K562 (cell line): ENCODE data around the gene IL1B. TPM values are rescaled to one million over a fixed set of nuclear protein-coding genes. Genes with fewer than 3 reads are reported as not detected.

ENCODE experiments used
- CBFA2T2 ChIP-seq: fragments of 450-650 bp; conservative IDR thresholded peaks from 2 replicates; pipeline ENCODE4 v1.6.1; 2017; ENCODE audit warnings: mild to moderate bottlenecking
- DDX20 ChIP-seq: fragments of 450-650 bp; IDR thresholded peaks from 2 replicates; pipeline ENCODE4 v1.6.1; 2016; ENCODE audit warnings: missing genetic modification characterization, low read depth, mild to moderate bottlenecking, missing compliant biosample characterization, moderate library complexity
- ETS1 ChIP-seq: conservative IDR thresholded peaks from 2 replicates; pipeline ENCODE4 v1.6.1; 2011; ENCODE audit warnings: low read depth, mild to moderate bottlenecking, low read length; ENCODE audit not compliant: control insufficient read depth
- FOSL1 ChIP-seq: fragments of 200-800 bp; sonication (Bioruptor generic); conservative IDR thresholded peaks from 2 replicates; pipeline ENCODE4 v1.6.1; 2016; ENCODE audit warnings: missing genetic modification characterization, missing compliant biosample characterization
- FOXK2 ChIP-seq, 2 experiments: fragments of 450-650 bp; IDR thresholded peaks in 1 of 2; conservative IDR thresholded peaks in 1 of 2; 2 replicates each; pipeline ENCODE4 v1.6.1; 2016; ENCODE audit warnings: low read depth in 2 of 2, mild to moderate bottlenecking in 1 of 2
- GABPA ChIP-seq: fragments of 200-800 bp; sonication (Bioruptor generic); conservative IDR thresholded peaks from 2 replicates; pipeline ENCODE4 v1.6.1; 2016; ENCODE audit warnings: low read depth, missing genetic modification characterization, missing compliant biosample characterization
- GMEB1 ChIP-seq: fragments of 250-450 bp; sonication (Bioruptor Pico); IDR thresholded peaks from 2 replicates; pipeline ENCODE4 v1.4.0; 2020; ENCODE audit warnings: mild to moderate bottlenecking
- KDM4B ChIP-seq, 2 experiments: fragments of 450-650 bp in 1 of 2; sonication (generic) in 1 of 2; IDR thresholded peaks; 2 replicates each; pipeline ENCODE4 v1.6.1; 2016 to 2017; ENCODE audit warnings: borderline replicate concordance in 2 of 2, antibody characterized with exemption in 1 of 2, low read depth in 1 of 2, mild to moderate bottlenecking in 1 of 2
- MAZ ChIP-seq, 2 experiments: fragments of 450-650 bp in 1 of 2; sonication (generic) in 1 of 2; formaldehyde crosslinking; IDR thresholded peaks in 1 of 2; conservative IDR thresholded peaks in 1 of 2; 2 replicates each; pipeline versions ENCODE4 v1.4.0 to v1.5.0; 2020; ENCODE audit warnings: mild to moderate bottlenecking in 1 of 2, missing genetic modification reagents in 1 of 2
- MEIS2 ChIP-seq: fragments of 450-650 bp; IDR thresholded peaks from 2 replicates; pipeline ENCODE4 v1.6.1; 2014; ENCODE audit warnings: mild to moderate bottlenecking; ENCODE audit not compliant: partially characterized antibody
- NBN ChIP-seq: fragments of 450-650 bp; IDR thresholded peaks from 2 replicates; pipeline ENCODE4 v1.6.1; 2016; ENCODE audit warnings: low read depth, mild to moderate bottlenecking
- PML ChIP-seq: IDR thresholded peaks from 2 replicates; pipeline ENCODE4 v1.6.1; 2012; ENCODE audit warnings: low read length, inconsistent platforms
- RBFOX2 ChIP-seq: fragments of 200-400 bp; formaldehyde crosslinking; IDR thresholded peaks from 2 replicates; pipeline ENCODE4 v1.6.1; 2017; ENCODE audit warnings: low read depth, mild to moderate bottlenecking, low read length, moderate library complexity
- RBM17 ChIP-seq: fragments of 200-400 bp; formaldehyde crosslinking; IDR thresholded peaks from 2 replicates; pipeline ENCODE4 v1.6.1; 2017; ENCODE audit warnings: low read depth, mild to moderate bottlenecking, low read length, borderline replicate concordance
- RHOXF2B ChIP-seq: fragments of 250-450 bp; sonication (Bioruptor Pico); conservative IDR thresholded peaks from 2 replicates; pipeline ENCODE4 v1.5.1; 2021
- SMAD2 ChIP-seq: fragments of 150-350 bp; IDR thresholded peaks from 2 replicates; pipeline ENCODE4 v1.6.1; 2014; ENCODE audit warnings: low read depth, mild to moderate bottlenecking, low read length
- TFAM ChIP-seq: fragments of 250-450 bp; sonication (Bioruptor Pico); conservative IDR thresholded peaks from 2 replicates; pipeline ENCODE4 v1.5.0; 2021; ENCODE audit warnings: mild to moderate bottlenecking, moderate library complexity
- TRIM24 ChIP-seq, 2 experiments: fragments of 450-650 bp; IDR thresholded peaks; 2 replicates each; pipeline ENCODE4 v1.6.1; 2016
- YY1 ChIP-seq, 3 experiments: IDR thresholded peaks; 2 replicates each; pipeline ENCODE4 v1.6.1; 2011; ENCODE audit warnings: low read length in 2 of 3, mild to moderate bottlenecking in 2 of 3, moderate library complexity in 2 of 3, borderline replicate concordance in 1 of 3, control low read depth in 1 of 3, low read depth in 1 of 3; ENCODE audit not compliant: insufficient read depth in 3 of 3, insufficient replicate concordance in 2 of 3, control insufficient read depth in 1 of 3, insufficient read length in 1 of 3; ENCODE audit errors: extremely low read depth in 1 of 3
- ZFP91 ChIP-seq: sonication (generic); formaldehyde crosslinking; IDR thresholded peaks from 2 replicates; pipeline ENCODE4 v1.8.0; 2022; ENCODE audit warnings: mild to moderate bottlenecking, missing genetic modification reagents
- ZNF384 ChIP-seq: IDR thresholded peaks from 2 replicates; pipeline ENCODE4 v1.6.1; 2012; ENCODE audit warnings: low read depth, low read length, improper control_type of control experiment
- ZNF444 ChIP-seq: fragments of 250-450 bp; sonication (Bioruptor Pico); IDR thresholded peaks from 2 replicates; pipeline ENCODE4 v1.4.0; 2020; ENCODE audit warnings: mild to moderate bottlenecking, moderate library complexity
- ZNF589 ChIP-seq: fragments of 200-800 bp; sonication (Bioruptor generic); IDR thresholded peaks from 2 replicates; pipeline ENCODE4 v1.6.1; 2016; ENCODE audit warnings: low read depth, missing genetic modification characterization, missing compliant biosample characterization
- ZNF75A ChIP-seq: fragments of 450-650 bp; formaldehyde crosslinking; IDR thresholded peaks from 2 replicates; pipeline ENCODE4 v1.4.0; 2020; ENCODE audit warnings: mild to moderate bottlenecking
- polyA plus RNA-seq, 8 experiments: library from polyadenylated mRNA; depleted of rRNA in 4 of 8; stranded (reverse) in 5 of 8; unstranded in 3 of 8; fragments of >200 nt; fragmentation: Nextera tagmentation in 2 of 8; fragmentation: Illumina TruSeq in 1 of 8; extraction: Ambion mirVana in 2 of 8; extraction: Trizol in 1 of 8; gene quantifications; 2 replicates each; pipeline versions ENCODE4 v1.2.1 to v1.2.3, GENCODE V29; 2011 to 2014; ENCODE audit warnings: inconsistent platforms in 1 of 8, missing spikeins in 1 of 8
- total RNA-seq, 7 experiments: library from RNA; depleted of rRNA in 6 of 7; stranded (reverse); fragments of >200 nt in 6 of 7; fragmentation: Illumina TruSeq in 2 of 7; extraction: Trizol in 2 of 7; gene quantifications; 2 replicates each; pipeline versions ENCODE4 v1.2.1 to v1.2.3, GENCODE V29; 2011 to 2021; ENCODE audit warnings: low replicate concordance in 1 of 7

IL1B gene
- total and polyA plus RNA-seq, 9 of the 15 experiments (the other 6 are each of a cell fraction or from before 2014, with no cell fraction given), result 0.29 TPM; not detected in 8

- TF ChIP-seq KDM4B (IDR thresholded peaks at IDR 0.05; ENCODE audit: borderline replicate concordance in 2 of 2, low read depth in 1 of 2) (no peak), SMAD2 (no peak), ZNF384 (peak; percentile 85), FOSL1 (tag) (peak; percentile 76), YY1 (IDR thresholded peaks at IDR 0.05; ENCODE audit: borderline replicate concordance in 1 of 3, control insufficient read depth in 1 of 3, extremely low read depth in 1 of 3, insufficient read depth in 3 of 3, insufficient read length in 1 of 3, insufficient replicate concordance in 2 of 3, low read depth in 1 of 3, low read length in 2 of 3) (no peak), ZFP91 (CRISPR knock-in tag) (no peak), RBFOX2 (no peak), DDX20 (tag) (peak; percentile 76), RHOXF2B (CRISPR knock-in tag) (0 out of 2 replicates have a peak, but pooled peaks have one; percentile 10), ZNF75A (CRISPR knock-in tag) (no peak), RBM17 (no peak), CBFA2T2 (peak; percentile 73), PML (peak; percentile 60), ETS1 (no peak), TRIM24 (IDR thresholded peaks at IDR 0.05) (peak; percentile 98), GMEB1 (CRISPR knock-in tag) (no peak), TFAM (no peak), ZNF444 (CRISPR knock-in tag) (no peak), NBN (peak; percentile 97), FOXK2 (conservative IDR thresholded peaks at IDR 0.05 in 1 of 2, IDR thresholded peaks at IDR 0.05 in 1 of 2; ENCODE audit: low read depth in 2 of 2) (peak; percentile 92 to 95), MEIS2 (peak; percentile 96), MAZ (CRISPR knock-in tag; conservative IDR thresholded peaks at IDR 0.05 in 1 of 2, IDR thresholded peaks at IDR 0.05 in 1 of 2) (peak in 1 of 2 experiments; percentile 40; a peak in 1 of 4 replicates), GABPA (tag) (peak; percentile 77), ZNF589 (CRISPR knock-in tag) (peak; percentile 95)
Observed at GRCh38 chr2:112794131-112794733, 42.3 kb downstream of the IL1B start (continued).
